ENCODE measurements around the gene DDX47. TPM values are rescaled to one million over a fixed set of nuclear protein-coding genes. Genes with fewer than 3 reads are reported as not detected.
"Not testable (repeated sequence)": the region's sequence is repeated elsewhere in the genome, so short reads cannot be mapped to it uniquely, and the experiment has no call there.

DDX47 gene
- total and polyA plus RNA-seq, 10 of the 15 experiments (the other 5 are each of a cell fraction or from before 2014, with no cell fraction given): 84.8 to 266 (median 120) TPM

GRCh38 chr12:12837813-12838153, 24.6 kb downstream of the DDX47 start (continued):
- no peak for TF ChIP-seq FOXK2 (IDR thresholded peaks at IDR 0.05)
- TF ChIP-seq CHD2 (IDR thresholded peaks at IDR 0.05; ENCODE audit: borderline replicate concordance, low read depth, low read length): no peak
- TF ChIP-seq TCF12 (IDR thresholded peaks at IDR 0.05; ENCODE audit: low read depth, low read length): no peak
- no peak for TF ChIP-seq SKIL (IDR thresholded peaks at IDR 0.05; ENCODE audit: low read depth, poor library complexity, severe bottlenecking)

- no peak for ATAC-seq
- no peaks in the 10 kb centered on the region for H4K20me1 ChIP-seq (ENCODE audit: control insufficient read depth, insufficient read depth)
- no peak for DNase-seq (ENCODE audit: low read depth, low spot score)
- in situ Hi-C loops (cut with MboI) (no loop called here), intact Hi-C loops (cut with micrococcal nuclease; ENCODE audit: unreplicated experiment) (no loop called here)
- FAIRE-seq: no peak
- H3K9ac ChIP-seq (ENCODE audit: control insufficient read depth, insufficient read depth, low read length): no peak overlapping the region
- no peaks in the 10 kb centered on the region for H3K27me3 ChIP-seq (replicated peaks in 1 of 2; ENCODE audit: control insufficient read depth in 2 of 2, insufficient read depth in 2 of 2, low read length in 1 of 2)
- H3K36me3 ChIP-seq (ENCODE audit: control insufficient read depth in 2 of 2, insufficient read depth in 2 of 2, low read length in 1 of 2): peaks cover 0 to 12% of the 10 kb centered on the region in 2 experiments; a peak in 1 of 4 replicates
- no peaks in the 10 kb centered on the region; the same call in 2 of the 3 replicates for H3K9me3 ChIP-seq (replicated peaks; ENCODE audit: control insufficient read depth, insufficient read depth, low read length)
- H3K4me1 ChIP-seq (ENCODE audit: control insufficient read depth, insufficient read depth, low read length): no peaks in the 10 kb centered on the region; the same call in 1 of the 2 replicates
- H3K4me3 ChIP-seq: no peak overlapping the region
- no peak for TF ChIP-seq USF1 (IDR thresholded peaks at IDR 0.05; ENCODE audit: borderline replicate concordance, extremely low read length, insufficient read depth, low read depth, low read length)
- TF ChIP-seq EZH2 (IDR thresholded peaks at IDR 0.05; ENCODE audit: borderline replicate concordance, control insufficient read depth, low read depth, low read length): no peak
- no peak for TF ChIP-seq CEBPZ (IDR thresholded peaks at IDR 0.05; ENCODE audit: low read depth, low read length)
- no peak overlapping the region for H3K4me2 ChIP-seq (ENCODE audit: control insufficient read depth, insufficient read depth)
- RAD21 ChIA-PET (ENCODE audit: unreplicated experiment): interaction anchor here (1.2 kb wide), 1 partner anchor 50 kb away, joined by 4 read pairs; no protein-coding TSS in a partner anchor
- no peak overlapping the region for H3K27ac ChIP-seq (ENCODE audit: control insufficient read depth, insufficient read depth)
- no peak overlapping the region for H2AFZ ChIP-seq (ENCODE audit: control insufficient read depth, low read depth, low read length)
- 100% methylated on average over 1 of the region's 1 CpG for WGBS (ENCODE audit: insufficient coverage, insufficient replicate concordance, low lambda C conversion rate, missing lambda C conversion rate)
- no TSS peak for BruUV-seq (replicated peaks)
- POLR2A ChIA-PET: no interaction called here
- CTCF ChIA-PET: interaction anchor here (1.3 to 3.6 kb wide), 5 partner anchors 11 to 373 kb away, joined by 3 to 38 read pairs (median 12); no protein-coding TSS in a partner anchor
- SMC1A ChIA-PET (ENCODE audit: uncharacterized antibody, unreplicated experiment): interaction anchor here (3.8 kb wide), 1 partner anchor 50 kb away, joined by 13 read pairs; no protein-coding TSS in a partner anchor
- no peaks in the 10 kb centered on the region for H3K79me2 ChIP-seq (ENCODE audit: control insufficient read depth, insufficient read depth, low read length)
These were observed 25.9 kb downstream of the DDX47 start for GRCh38 chr12:12839003-12839395.

- H2AFZ ChIP-seq (ENCODE audit: control insufficient read depth, low read depth, low read length); H3K9me3 ChIP-seq (replicated peaks; ENCODE audit: control insufficient read depth, insufficient read depth, low read length); ATAC-seq; FAIRE-seq; H3K27ac ChIP-seq (ENCODE audit: control insufficient read depth, insufficient read depth); intact Hi-C loops (cut with micrococcal nuclease; ENCODE audit: unreplicated experiment); H3K27me3 ChIP-seq (replicated peaks in 1 of 2; ENCODE audit: control insufficient read depth in 2 of 2, insufficient read depth in 2 of 2, low read length in 1 of 2); H3K4me2 ChIP-seq (ENCODE audit: control insufficient read depth, insufficient read depth); DNase-seq (ENCODE audit: low read depth, low spot score); RAD21 ChIA-PET (ENCODE audit: unreplicated experiment); in situ Hi-C loops (cut with MboI); POLR2A ChIA-PET; H3K4me3 ChIP-seq; BruUV-seq (replicated peaks); H3K4me1 ChIP-seq (ENCODE audit: control insufficient read depth, insufficient read depth, low read length); H3K9ac ChIP-seq (ENCODE audit: control insufficient read depth, insufficient read depth, low read length); H3K79me2 ChIP-seq (ENCODE audit: control insufficient read depth, insufficient read depth, low read length); H4K20me1 ChIP-seq (ENCODE audit: control insufficient read depth, insufficient read depth): not testable (repeated sequence)
- WGBS (ENCODE audit: insufficient coverage, insufficient replicate concordance, low lambda C conversion rate, missing lambda C conversion rate): 91% methylated on average over 10 of the region's 10 CpGs
- SMC1A ChIA-PET (ENCODE audit: uncharacterized antibody, unreplicated experiment): interaction anchor here (3.8 kb wide), 1 partner anchor 51 kb away, joined by 13 read pairs; no protein-coding TSS in a partner anchor
- CTCF ChIA-PET: interaction anchor here (3.6 kb wide), 1 partner anchor 51 kb away, joined by 38 read pairs; no protein-coding TSS in a partner anchor
- H3K36me3 ChIP-seq (ENCODE audit: control insufficient read depth in 2 of 2, insufficient read depth in 2 of 2, low read length in 1 of 2): peaks cover 0 to 12% of the 10 kb centered on the region in 2 experiments; a peak in 1 of 4 replicates
These were observed 26.3 kb downstream of the DDX47 start for GRCh38 chr12:12839439-12839838.

Measured in GM12878 (cell line).